Stomach (tissue), 9 donors: ENCODE results near the gene HS6ST3. TPM values are rescaled to one million over a fixed set of nuclear protein-coding genes. Genes with fewer than 3 reads are reported as not detected.
A peak's percentile ranks its signal among the peaks of the same experiment; 100 is the strongest.

ENCODE experiments used
- DNase-seq, 2 donors: peaks; one replicate each; pipeline versions ENCODE4 v3.0.0 to v3.0.0-alpha.2; 2013 to 2019
- H3K27ac ChIP-seq, 5 donors: fragments of 200-600 bp in 4 of 5; sonication (generic) in 4 of 5; one replicate each; pipeline ENCODE4 v1.5.1; 2013 to 2019; ENCODE audit warnings: mild to moderate bottlenecking in 1 of 5, moderate library complexity in 1 of 5
- H3K27me3 ChIP-seq, 3 donors: fragments of 200-600 bp; sonication (generic); one replicate each; pipeline ENCODE4 v1.5.1; 2017 to 2019; ENCODE audit warnings: mixed run types in 1 of 3
- H3K36me3 ChIP-seq, 4 donors: fragments of 200-600 bp; sonication (generic); 1 replicate in 3 of 4; 2 replicates in 1 of 4; pipeline ENCODE4 v1.5.1; 2016 to 2019
- H3K4me1 ChIP-seq, 4 donors: fragments of 200-600 bp; sonication (generic); one replicate each; pipeline ENCODE4 v1.5.1; 2016 to 2019
- H3K4me3 ChIP-seq, 4 donors: fragments of 200-600 bp; sonication (generic) in 3 of 4; one replicate each; pipeline ENCODE4 v1.5.1; 2016 to 2019; ENCODE audit warnings: mild to moderate bottlenecking in 1 of 4
- H3K9me3 ChIP-seq, 4 donors: fragments of 200-600 bp; sonication (generic); one replicate each; pipeline ENCODE4 v1.5.1; 2016 to 2019
- CTCF ChIP-seq, 7 experiments: fragments of 450-650 bp in 4 of 7; fragments of 200-600 bp in 3 of 7; sonication (generic) in 3 of 7; IDR thresholded peaks; one replicate each; pipeline ENCODE4 v1.5.1; 2016 to 2019; ENCODE audit warnings: antibody characterized with exemption in 7 of 7, control low read depth in 2 of 7, mild to moderate bottlenecking in 1 of 7
- EP300 ChIP-seq: sonication (generic); formaldehyde crosslinking; IDR thresholded peaks from one replicate; pipeline ENCODE4 v1.6.1; 2017; ENCODE audit warnings: antibody characterized with exemption
- POLR2A ChIP-seq, 4 donors: fragments of 450-650 bp; IDR thresholded peaks; one replicate each; pipeline ENCODE4 v1.6.1; 2016; ENCODE audit warnings: antibody characterized with exemption in 4 of 4, control low read depth in 2 of 4, mild to moderate bottlenecking in 1 of 4, moderate library complexity in 1 of 4
- POLR2AphosphoS5 ChIP-seq, 3 donors: sonication (generic); formaldehyde crosslinking; IDR thresholded peaks; one replicate each; pipeline ENCODE4 v1.6.1; 2016; ENCODE audit warnings: antibody characterized with exemption in 3 of 3
- WGBS, 5 donors: extraction: QIAGEN DNeasy Blood & Tissue Kit in 3 of 5; methylation state at CpG; one replicate each; pipeline versions ENCODE4 v1.1.5 to v1.1.7; 2013 to 2018; 5-methylcytosine and 5-hydroxymethylcytosine counted together
- intact Hi-C: fragments of 100-400 bp; cut with DNase I; formaldehyde crosslinking; loops from one replicate; pipeline ENCODE4 v1.15.1; 2023; ENCODE audit warnings: low total_unique reads
- polyA plus RNA-seq, 3 donors: library from polyadenylated mRNA; stranded (reverse); fragments of 200-250 nt; gene quantifications; one replicate each; pipeline ENCODE4 v1.2.3, GENCODE V29; 2013
- total RNA-seq, 5 donors: library from RNA; depleted of rRNA; stranded (reverse); fragments of >200 nt; gene quantifications; one replicate each; pipeline versions ENCODE4 v1.1.0 to v1.2.3, GENCODE V29; 2014 to 2016
- donor health status: healthy with polysubstance abuse.
- donor health status: Bipolar disorder and iron deficiency.
- donor health status: healthy.

HS6ST3 gene
- total and polyA plus RNA-seq, 8 donors, result 0.15 to 4.0 (median 0.75) TPM; not detected in 1

- Histone ChIP-seq H3K4me1 (peaks cover 0 to 7% (median 2%) of the 10 kb centered on the region in 4 donors), H3K9me3 (no peaks in the 10 kb centered on the region), H3K4me3 (no peak overlapping the region), H3K27me3 (no peaks in the 10 kb centered on the region), H3K27ac (no peak overlapping the region), H3K36me3 (no peaks in the 10 kb centered on the region)
- no peak for DNase-seq
- intact Hi-C loops, result no loop called here
- TF ChIP-seq POLR2A (IDR thresholded peaks at IDR 0.05), result no peak
- no peak for TF ChIP-seq EP300
- TF ChIP-seq CTCF (IDR thresholded peaks at IDR 0.05), result no peak
- TF ChIP-seq POLR2AphosphoS5 (IDR thresholded peaks at IDR 0.05), result no peak
- 29 to 53% (median 37%) methylated on average over 1 of the region's 1 CpG for WGBS, 5 donors
Measured at GRCh38 chr13:96844616-96845015, 754.7 kb downstream of the HS6ST3 start.

GRCh38 chr13:96848286-96848685 lies 758.4 kb downstream of the HS6ST3 start:
- WGBS, 5 donors, result 12 to 47% (median 26%) methylated on average over 3 to 6 of the region's 6 CpGs
- peak; percentile 52 to 60 for DNase-seq
- Histone ChIP-seq H3K9me3 (peaks cover 0 to 3% (median 1%) of the 10 kb centered on the region in 4 donors), H3K27me3 (no peaks in the 10 kb centered on the region), H3K4me3 (peak overlapping the region in 2 of 4 donors; percentile 5 to 23), H3K4me1 (peaks cover 0 to 7% (median 2%) of the 10 kb centered on the region in 4 donors), H3K36me3 (no peaks in the 10 kb centered on the region), H3K27ac (peak overlapping the region; percentile 8 to 73 (median 62))
- TF ChIP-seq CTCF (IDR thresholded peaks at IDR 0.05) (no peak), POLR2AphosphoS5 (IDR thresholded peaks at IDR 0.05) (peak in 1 of 3 donors; percentile 31)
- intact Hi-C loops, result no loop called here

- Histone ChIP-seq H3K4me3 (no peak overlapping the region), H3K27me3 (no peaks in the 10 kb centered on the region), H3K27ac (peak overlapping the region in 2 of 5 donors; percentile 8 to 54), H3K36me3 (no peaks in the 10 kb centered on the region), H3K9me3 (peaks cover 0 to 8% (median 4%) of the 10 kb centered on the region in 4 donors), H3K4me1 (peaks cover 0 to 7% (median 2%) of the 10 kb centered on the region in 4 donors)
- intact Hi-C loops, result no loop called here
- TF ChIP-seq EP300 (no peak), POLR2A (IDR thresholded peaks at IDR 0.05) (no peak), POLR2AphosphoS5 (IDR thresholded peaks at IDR 0.05) (no peak), CTCF (IDR thresholded peaks at IDR 0.05) (no peak)
- DNase-seq, result no peak
- 35 to 58% (median 52%) methylated on average over 5 of the region's 5 CpGs for WGBS, 5 donors
Measured at GRCh38 chr13:96849091-96849490, 759.2 kb downstream of the HS6ST3 start.

GRCh38 chr13:96850538-96851145 lies 760.7 kb downstream of the HS6ST3 start:
- no peaks in the 10 kb centered on the region for H3K27me3 ChIP-seq
- peaks cover 0 to 8% (median 4%) of the 10 kb centered on the region in 4 donors for H3K9me3 ChIP-seq
- H3K27ac ChIP-seq, result no peak overlapping the region
- peaks cover 0 to 7% (median 2%) of the 10 kb centered on the region in 4 donors for H3K4me1 ChIP-seq
- TF ChIP-seq POLR2AphosphoS5 (IDR thresholded peaks at IDR 0.05), result no peak
- no peak for TF ChIP-seq CTCF (IDR thresholded peaks at IDR 0.05)
- TF ChIP-seq POLR2A (IDR thresholded peaks at IDR 0.05), result no peak
- TF ChIP-seq EP300, result no peak
- intact Hi-C loops, result no loop called here
- 66 to 84% (median 80%) methylated on average over 10 of the region's 10 CpGs for WGBS, 5 donors
- DNase-seq, result no peak
- no peaks in the 10 kb centered on the region for H3K36me3 ChIP-seq
- no peak overlapping the region for H3K4me3 ChIP-seq
